Activated CD4-positive, alpha-beta T cell treated with anti-CD3 and anti-CD28 coated beads, Interleukin-2, Interleukin-6, amounts not matched to agents 100 ng/mL and 50 ng/mL, durations not matched to agents 16 hours and 8 hours (primary cell): ENCODE measurements around the gene RGPD3.
"Not testable (repeated sequence)": the region's sequence is repeated elsewhere in the genome, so short reads cannot be mapped to it uniquely, and the experiment has no call there.

ENCODE experiments used
- DNase-seq: peaks from one replicate; pipeline ENCODE4 v3.0.0-alpha.2; 2020

RGPD3 gene

GRCh38 chr2:106468107-106468506 is at the start of gene RGPD3:
Gene RGPD3 (minus strand): TSS chr2:106468413. CDS start chr2:106468288, 125 bp downstream.
- not testable (repeated sequence) for DNase-seq

GRCh38 chr2:106517329-106517728 is 49.1 kb upstream of the RGPD3 start:
- no peak for DNase-seq

- no peak for DNase-seq
These were observed 48.7 kb upstream of the RGPD3 start for GRCh38 chr2:106516864-106517263.

- DNase-seq, result no peak
These were observed 48.2 kb upstream of the RGPD3 start for GRCh38 chr2:106516436-106516835.

- not testable (repeated sequence) for DNase-seq
These were observed 46.6 kb upstream of the RGPD3 start for GRCh38 chr2:106514827-106515226.

GRCh38 chr2:106513391-106513790 is 45.2 kb upstream of the RGPD3 start:
- not testable (repeated sequence) for DNase-seq

- not testable (repeated sequence) for DNase-seq
These were observed 43.7 kb upstream of the RGPD3 start for GRCh38 chr2:106511934-106512333.

- peak; percentile 51 for DNase-seq
These were observed 43.3 kb upstream of the RGPD3 start for GRCh38 chr2:106511476-106511901.

- DNase-seq, result not testable (repeated sequence)
These were observed 42.6 kb upstream of the RGPD3 start for GRCh38 chr2:106510791-106511190.

GRCh38 chr2:106509374-106509770 is 41.2 kb upstream of the RGPD3 start:
- not testable (repeated sequence) for DNase-seq

- not testable (repeated sequence) for DNase-seq
These were observed 40.6 kb upstream of the RGPD3 start for GRCh38 chr2:106508660-106509373.

GRCh38 chr2:106506002-106506687 is 37.9 kb upstream of the RGPD3 start:
- peak; percentile 19 for DNase-seq

- DNase-seq, result not testable (repeated sequence)
These were observed 36.6 kb upstream of the RGPD3 start for GRCh38 chr2:106504787-106505186.

- DNase-seq, result not testable (repeated sequence)
These were observed 36.0 kb upstream of the RGPD3 start for GRCh38 chr2:106504192-106504591.

GRCh38 chr2:106502351-106502750 is 34.1 kb upstream of the RGPD3 start:
- DNase-seq, result not testable (repeated sequence)

GRCh38 chr2:106500350-106500749 is 32.1 kb upstream of the RGPD3 start:
- not testable (repeated sequence) for DNase-seq

GRCh38 chr2:106498549-106498948 is 30.3 kb upstream of the RGPD3 start:
- not testable (repeated sequence) for DNase-seq

GRCh38 chr2:106492913-106493312 is 24.7 kb upstream of the RGPD3 start:
- not testable (repeated sequence) for DNase-seq

- DNase-seq, result not testable (repeated sequence)
These were observed 24.2 kb upstream of the RGPD3 start for GRCh38 chr2:106492399-106492798.

- not testable (repeated sequence) for DNase-seq
These were observed 21.5 kb upstream of the RGPD3 start for GRCh38 chr2:106489701-106490100.

GRCh38 chr2:106487386-106488191 is 19.4 kb upstream of the RGPD3 start:
- not testable (repeated sequence) for DNase-seq

GRCh38 chr2:106486551-106487385 is 18.6 kb upstream of the RGPD3 start, which contains the start of gene CD8B2:
Gene CD8B2 (plus strand): TSS chr2:106487364. CDS start chr2:106487427, 63 bp downstream.
- not testable (repeated sequence) for DNase-seq
